Stimulated activated CD4-positive, alpha-beta T cell treated with anti-CD3 and anti-CD28 coated beads, Interleukin-4, amount 100 ng/mL, for 48 hours (primary cell): ENCODE measurements around the gene KCNA1.
"Not testable (repeated sequence)": the region's sequence is repeated elsewhere in the genome, so short reads cannot be mapped to it uniquely, and the experiment has no call there.

Source experiments
- DNase-seq, 2 donors: peaks; one replicate each; pipeline ENCODE4 v3.0.0-alpha.2; 2020; ENCODE audit warnings: low read depth in 2 of 2

The KCNA1 gene

DNA sequence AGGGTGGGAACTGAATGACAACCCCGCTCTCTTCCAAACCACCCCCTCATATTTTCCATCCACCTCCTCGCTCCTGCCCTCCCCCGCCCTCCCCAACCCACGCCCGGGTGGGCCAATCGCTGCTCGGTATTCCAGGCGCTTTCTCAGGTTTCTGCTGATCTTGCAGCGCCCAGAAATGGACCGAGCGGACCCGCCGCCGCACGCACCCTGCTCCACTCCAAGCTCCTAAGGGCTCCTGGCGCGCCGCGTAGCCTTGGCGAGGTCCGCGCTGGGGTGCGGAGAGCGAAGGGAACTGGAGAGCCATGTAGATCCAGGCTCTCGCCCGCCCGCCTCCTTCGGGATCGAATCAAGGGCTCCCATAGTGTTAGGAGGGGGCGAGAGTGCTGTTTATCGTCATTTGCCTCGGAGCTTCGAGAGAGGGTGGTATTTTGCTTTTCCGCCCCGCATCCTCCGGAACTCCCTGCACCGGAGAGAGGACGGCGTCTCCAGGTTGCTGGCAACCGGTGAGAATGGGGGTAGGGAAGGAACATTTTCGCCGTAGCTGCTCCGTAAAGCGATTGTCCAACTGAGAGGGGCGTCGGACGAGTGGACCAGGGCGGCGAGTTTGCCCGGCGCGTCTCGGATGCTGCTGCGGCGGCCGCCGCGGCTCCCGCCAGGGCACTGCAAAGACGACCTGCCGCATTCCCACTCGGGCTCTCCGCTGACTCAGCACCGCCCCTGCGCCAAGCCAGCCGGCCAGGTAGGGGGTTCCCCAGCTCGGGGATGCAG lies at the start of gene KCNA1:
Gene KCNA1 (plus strand): TSS at position 172 of the 768 bp plus-strand sequence. CDS start 1,474 bp downstream, outside the sequence.
- no peak for DNase-seq

DNA sequence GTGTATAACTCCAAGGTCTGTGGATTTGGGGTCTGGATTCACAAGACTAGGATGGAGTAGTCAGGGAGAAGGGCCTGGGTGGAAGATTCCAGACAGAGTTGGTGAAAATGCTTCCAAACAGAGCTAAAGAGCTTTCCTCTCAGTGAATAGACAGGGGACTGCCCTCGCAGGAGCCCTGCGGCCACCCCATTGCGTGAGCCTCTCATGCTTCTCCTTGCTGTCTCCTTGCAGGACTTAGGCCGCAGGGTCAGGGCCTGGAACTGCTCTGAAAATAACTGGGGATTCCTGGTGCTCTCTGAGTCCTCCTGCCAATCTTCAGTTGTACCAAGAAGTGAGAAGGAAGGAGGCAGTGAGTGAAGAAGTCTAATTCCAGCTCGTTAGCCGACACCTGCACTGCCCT lies 49.0 kb upstream of the KCNA1 start:
- no peak for DNase-seq

DNA sequence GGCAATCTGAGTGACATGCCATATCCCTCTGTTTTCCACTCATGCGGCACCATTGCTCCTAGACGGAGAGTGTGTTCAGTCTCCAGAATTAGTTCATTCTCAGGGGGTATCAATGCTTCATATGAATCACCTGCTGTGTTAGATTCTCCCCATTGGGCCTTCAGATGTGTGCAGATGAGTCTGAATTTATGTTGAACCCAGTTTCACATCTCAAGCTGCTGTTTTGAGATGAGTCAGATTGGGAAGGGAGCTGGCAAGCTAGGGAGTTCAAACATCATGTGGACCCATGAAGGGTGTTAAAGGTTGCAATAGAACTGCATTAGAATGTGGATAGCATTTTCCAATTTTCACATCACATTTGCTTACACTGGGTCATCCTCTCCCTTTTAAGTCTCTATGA lies 46.9 kb upstream of the KCNA1 start:
- no peak for DNase-seq

DNA sequence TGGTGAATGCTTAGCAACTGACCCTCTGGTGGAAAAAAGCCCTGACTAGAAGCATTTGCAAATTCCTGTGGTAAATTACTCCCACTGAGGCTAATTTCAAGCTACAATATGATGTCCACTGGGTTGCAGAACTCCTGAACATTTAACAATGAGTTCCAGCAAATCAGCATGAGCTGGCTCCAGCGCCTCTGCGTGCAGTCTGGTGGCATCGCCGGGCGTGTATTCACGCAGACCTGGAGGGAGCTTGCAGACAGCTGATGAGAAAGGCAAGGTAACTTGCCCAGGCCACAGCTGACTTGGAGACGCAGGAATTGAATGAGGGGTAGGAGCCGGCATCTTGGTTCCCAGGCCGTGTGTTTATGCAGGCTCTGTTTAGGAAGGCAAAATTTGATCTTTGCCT lies 45.1 kb upstream of the KCNA1 start:
- DNase-seq: no peak

DNA sequence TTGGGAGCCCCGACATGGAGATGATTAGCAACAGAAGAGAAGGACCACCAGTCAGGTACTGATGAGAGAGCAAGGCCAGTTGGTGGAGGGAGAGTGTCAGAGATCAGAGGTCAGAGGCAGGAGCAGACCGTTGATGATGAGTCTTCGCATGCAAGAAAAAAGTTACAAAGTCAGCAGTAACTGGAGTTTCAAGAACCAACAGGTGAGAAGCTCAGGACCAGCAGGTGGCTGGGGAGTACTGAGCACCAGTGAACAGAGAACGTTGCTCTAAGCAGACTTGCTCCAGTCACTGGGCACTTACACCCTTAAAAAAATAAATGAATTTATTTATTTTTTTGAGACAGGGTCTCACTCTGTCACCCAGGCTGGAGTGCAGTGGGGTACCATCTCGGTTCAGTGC lies 44.5 kb upstream of the KCNA1 start:
- DNase-seq: no peak

DNA sequence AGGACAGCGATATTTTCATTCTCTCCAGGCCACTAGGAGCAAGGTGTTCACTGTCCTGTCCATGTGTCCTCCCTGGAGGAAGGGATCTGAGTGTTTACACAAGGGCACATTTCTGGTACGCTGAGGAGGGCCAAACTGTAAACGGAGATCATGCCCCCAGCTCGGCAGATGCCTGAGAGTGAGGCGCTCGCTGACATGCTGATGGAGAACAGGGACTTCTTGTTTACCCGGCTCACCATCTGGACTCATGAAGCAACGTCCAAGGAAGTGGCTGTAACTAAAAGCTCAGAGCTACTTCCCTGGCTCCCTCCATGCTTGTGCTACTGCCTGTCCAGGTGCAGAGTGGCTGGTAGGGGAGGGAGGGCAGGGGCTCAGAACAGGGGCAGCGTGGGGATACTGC lies 43.4 kb upstream of the KCNA1 start:
- DNase-seq: no peak

DNA sequence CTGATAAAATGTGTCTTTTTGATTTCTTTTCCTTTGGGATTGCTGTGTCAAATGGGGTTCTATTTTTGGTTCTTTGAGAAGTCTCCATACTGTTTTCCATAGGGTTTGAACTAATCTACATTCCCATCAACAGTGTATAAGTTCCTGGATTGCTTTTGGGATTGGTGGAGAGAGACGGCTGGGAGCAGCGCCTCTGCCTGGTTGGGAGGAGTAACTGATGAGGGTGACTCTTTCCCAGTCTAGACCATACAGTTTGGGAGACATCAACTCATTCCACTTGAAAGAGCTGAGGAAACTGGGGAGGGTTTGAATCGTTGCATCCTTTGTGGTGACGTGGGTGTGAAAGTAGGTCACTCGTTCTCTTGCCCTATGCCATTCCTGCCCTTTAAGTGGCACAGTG lies 42.3 kb upstream of the KCNA1 start:
- DNase-seq: no peak

DNA sequence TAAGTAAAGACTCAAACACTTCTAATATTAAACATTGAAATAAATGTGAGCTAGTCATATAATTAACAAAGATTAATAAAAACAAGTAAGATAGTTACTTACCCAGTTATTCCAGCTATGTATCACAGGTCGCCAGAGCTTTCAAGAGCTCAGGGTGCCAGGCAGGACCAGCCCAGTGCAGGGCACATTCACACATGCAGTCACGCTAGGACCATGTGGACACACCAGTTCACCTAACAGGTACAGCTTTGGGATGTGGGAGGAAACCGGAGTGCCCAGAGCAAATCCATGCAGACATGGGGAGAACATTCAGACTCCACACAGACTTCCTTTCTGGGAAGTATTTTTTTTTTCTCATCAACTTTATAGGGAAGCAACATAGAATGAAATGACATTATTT lies 39.3 kb upstream of the KCNA1 start:
- no peak for DNase-seq

DNA sequence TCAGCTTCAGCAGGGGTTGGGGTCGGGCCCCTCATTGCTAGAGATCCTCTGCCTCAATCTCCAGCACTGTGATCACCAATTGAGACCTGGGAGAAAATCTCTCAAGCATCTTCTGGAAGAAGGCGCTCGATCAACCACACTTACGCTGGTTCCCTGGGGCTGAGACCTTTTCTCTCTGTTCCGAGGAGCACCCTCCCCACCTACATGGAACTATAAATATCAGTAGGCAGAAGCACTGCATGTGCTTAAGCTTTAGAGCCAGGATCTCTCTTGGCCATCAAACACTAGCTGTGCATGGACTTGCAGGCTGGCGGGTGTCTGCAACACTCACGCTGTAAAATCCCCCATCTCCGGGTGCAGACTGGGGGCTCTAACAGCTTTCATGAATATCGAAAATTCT lies 38.2 kb upstream of the KCNA1 start:
- DNase-seq: no peak

DNA sequence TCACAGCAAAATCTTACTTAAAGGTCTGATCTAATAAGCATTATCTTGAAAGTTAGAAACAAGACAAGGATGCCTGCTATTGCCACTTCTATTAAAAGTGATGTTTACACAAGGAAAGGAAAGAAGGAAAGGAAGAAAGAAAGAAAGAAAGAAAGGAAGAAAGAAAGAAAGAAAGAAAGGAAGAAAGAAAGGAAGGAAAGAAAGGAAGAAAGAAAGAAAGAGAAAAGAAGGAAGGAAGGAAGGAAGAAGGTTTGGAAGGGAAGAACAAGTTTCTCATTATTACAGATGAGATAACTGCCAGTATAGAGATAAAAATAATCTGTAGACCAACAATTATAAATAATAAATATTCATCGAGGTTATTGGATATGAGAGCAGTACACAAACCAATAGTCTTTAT lies 35.8 kb upstream of the KCNA1 start:
- no peak for DNase-seq

DNA sequence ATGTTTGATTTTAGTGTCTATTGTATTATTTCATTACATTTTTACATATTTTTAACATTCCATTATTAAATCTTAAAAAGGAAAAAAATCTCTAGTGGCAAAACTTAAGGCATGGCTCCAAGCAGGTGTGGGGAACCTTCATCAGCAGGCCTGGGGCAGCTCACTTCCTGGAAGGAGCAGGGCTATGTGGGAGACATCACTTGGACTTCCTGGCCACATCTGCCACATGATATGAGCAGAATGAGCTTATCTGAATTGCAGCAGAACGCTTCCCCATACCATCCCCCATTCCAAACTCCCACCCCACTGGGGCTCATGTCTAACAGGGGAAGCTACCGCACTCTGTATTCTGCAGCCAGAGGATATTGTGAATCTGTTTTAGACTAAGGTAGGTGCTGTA lies 35.0 kb upstream of the KCNA1 start:
- DNase-seq: no peak

DNA sequence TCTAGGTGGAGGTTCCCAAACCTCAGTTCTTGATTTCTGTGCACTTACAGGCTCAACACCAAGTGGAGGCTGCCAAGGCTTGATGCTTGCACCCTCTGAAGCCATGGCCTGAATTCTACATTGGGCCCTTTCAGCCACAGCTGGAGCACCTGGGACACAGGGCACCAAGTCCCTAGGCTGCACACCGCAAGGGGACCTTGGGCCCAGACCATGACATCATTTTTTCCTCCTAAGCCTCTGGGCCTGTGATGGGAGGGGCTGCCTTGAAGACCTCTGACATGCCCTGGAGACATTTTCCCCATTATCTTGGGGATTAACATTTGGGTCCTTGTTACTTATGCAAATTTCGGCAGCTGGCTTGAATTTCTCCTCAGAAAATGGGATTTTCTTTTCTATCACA lies 30.2 kb upstream of the KCNA1 start:
- DNase-seq: not testable (repeated sequence)

DNA sequence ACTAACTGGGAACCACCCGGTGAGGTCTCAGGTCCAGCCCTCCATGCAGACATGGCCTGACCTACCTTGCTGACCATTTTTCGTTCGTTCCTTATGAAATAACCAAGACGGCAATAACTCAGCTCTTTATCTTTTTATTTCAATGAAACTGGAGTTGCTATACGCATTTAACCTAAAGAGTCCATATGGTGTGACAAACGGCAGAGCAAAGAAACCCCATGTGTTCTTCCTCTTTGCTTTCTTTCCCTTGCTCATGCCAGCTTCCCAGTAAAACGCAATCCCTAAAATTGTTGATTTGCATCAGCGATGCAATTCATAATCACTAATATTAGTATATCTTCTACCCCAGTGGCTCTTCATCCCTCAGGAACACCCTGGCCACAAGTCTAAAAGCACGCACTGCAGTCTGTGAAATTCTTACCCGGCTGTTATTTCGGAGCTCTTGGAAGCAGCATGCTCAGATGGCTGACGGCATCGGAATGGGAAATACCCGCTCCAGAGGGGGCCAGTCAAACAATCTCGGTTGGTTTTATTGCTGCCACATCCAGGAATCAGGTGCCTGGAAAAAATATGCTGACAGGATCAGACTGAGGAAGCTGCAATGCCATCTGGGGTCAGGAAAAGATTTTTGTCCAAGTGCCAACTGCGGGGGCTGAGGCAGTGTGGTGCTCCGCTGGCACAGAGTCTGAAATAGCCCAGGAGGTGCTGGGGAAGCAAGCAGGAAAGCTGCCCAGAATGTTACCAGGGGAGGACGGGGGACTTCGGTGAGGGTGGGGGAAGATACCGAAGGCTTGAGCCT lies 28.2 kb upstream of the KCNA1 start:
- no peak for DNase-seq

DNA sequence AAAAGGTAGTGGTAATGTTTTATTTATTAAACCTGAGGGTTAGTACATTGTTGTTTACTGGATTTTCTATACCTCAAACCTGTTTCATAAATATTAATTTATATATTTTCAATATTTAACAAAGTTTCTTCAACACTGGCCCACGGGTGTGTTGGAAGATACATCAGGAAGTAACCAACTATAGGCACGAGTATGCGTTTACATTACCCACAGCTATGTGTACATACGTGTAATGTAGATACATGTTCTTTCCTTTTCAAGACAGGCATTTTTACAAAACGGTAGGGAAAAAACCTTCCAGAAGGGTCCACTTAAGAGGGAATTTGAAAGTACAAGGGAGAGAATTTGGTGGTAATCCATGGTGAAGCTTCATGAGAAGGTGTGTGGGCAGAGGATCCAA lies 17.8 kb upstream of the KCNA1 start:
- DNase-seq: no peak

DNA sequence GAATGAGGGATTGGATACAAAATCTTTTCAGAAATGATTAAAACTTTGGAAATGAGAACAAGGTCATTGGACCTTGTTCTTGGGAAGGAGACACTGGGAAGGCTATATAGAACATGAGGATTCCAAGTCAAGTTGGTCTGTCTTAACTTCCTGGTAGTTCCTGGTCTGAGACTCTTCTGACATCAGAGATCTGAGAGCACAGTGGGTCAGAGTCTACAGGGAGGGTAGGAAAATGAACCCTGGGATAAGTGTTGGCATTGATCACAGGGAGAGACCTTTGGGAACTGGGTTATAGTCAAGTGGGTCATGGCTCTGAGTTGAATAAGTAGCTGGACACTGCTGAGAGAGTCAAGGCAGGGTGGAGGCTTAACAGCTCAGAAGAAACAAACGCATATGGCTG lies 17.3 kb upstream of the KCNA1 start:
- DNase-seq: no peak

DNA sequence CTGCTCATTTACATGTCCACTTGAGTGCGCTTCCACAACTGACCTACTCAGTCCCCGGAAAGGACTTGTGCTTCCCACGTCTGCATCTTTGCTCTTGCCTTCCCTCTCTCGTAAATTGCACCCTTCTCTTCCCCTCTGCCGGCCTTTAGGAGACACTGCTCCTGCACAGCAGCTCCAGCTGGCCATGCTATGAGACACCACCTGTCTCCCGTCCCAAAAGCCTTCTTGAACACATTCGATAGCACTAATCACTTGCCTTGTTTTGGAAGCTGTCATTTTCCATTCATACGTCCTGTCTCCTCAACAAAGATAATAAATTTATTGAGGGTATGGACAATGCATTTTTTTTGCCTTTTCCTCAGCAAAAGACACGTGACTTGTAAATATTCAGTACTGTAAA lies 15.7 kb upstream of the KCNA1 start:
- no peak for DNase-seq

DNA sequence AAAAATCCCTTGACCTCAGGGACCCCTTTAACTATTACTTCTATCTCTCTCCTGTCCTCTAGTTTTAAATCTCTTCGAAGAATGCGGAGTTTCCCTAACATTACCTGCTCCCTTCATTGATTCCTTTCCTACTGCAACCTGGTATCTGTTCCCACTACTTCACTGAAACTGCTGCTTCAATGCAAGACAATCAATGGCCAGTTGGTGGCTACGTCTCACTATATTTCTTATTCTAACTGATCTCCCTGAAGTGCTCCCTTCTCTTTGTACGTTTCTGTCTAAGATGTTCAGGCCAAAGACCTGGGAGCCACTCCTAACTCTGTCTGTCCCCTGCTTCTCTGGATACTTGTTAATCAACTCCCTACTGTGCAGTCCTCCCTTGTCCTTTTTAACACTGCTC lies 10.3 kb upstream of the KCNA1 start:
- no peak for DNase-seq

DNA sequence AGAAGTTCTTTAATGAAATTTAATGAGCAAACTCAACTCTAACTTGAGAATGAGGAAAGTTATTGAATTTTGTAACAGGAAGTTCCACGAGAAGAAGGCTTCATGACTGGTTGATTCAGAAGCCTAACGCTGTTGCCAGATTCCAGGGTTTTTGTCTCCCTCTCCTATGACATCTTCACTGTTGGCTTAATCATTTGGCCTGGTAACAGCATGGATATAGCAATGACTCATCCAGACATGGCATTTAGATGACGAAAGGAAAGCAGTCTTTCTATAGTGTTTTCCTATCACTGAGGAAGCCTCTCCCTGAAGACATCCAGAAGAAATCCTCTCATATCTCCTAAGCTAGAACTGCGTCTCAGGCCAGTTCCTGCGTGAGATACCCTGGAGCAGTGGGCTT lies 9.4 kb upstream of the KCNA1 start:
- DNase-seq: no peak

DNA sequence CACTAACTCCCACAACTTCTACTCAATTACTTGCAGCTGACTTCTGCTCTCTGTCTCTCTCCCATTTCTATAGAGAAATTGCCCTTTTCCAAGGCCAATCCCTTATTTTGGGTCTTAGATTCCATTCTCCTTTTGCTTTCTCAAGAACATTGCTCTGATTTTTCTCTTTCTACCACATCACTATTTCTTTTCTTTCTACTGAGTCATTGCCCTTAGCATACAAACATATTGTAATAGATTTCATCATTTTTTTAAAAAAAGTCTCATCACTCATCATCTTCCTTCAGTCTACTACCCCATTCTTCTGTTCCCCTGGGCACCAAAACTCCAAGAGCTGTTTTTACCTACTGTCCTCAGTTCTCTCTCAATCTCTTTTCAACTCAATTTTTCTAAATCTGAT lies 4.4 kb upstream of the KCNA1 start:
- DNase-seq: no peak

DNA sequence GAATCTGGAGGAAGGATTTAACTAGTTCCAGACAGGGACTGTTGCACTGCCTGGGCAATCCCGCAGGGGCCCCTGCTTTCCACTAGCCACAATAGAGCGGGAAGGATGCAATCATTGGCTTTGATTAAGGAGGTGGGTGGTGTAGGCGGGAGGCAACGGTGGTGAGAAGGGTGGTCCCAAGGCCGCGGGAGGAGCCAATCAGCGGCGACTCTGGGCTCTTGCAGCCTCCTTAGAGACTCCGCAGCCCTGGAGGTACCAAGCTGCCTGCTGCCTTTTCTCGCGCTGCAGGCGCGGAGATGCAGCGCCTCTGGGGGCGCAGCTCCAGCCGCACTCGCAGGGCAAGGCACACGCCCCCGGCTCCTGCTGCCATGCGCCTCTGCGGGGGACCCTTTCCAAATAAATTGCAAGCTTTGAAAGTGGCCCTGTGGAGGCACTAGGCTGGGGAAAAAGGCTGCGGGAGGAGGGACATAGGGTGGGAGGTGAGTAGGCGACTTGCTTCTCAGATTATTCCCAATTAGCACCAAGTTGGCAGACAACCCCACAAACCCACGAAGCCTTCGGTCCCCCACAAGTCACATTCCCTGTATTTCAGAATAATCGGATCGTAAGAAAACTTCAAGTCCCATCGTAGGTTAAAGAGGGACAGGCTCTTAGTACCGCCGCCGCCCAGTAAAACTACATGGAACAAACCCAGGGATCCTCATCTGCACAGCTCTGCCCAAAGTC lies 858 bp upstream of the KCNA1 start:
- DNase-seq: no peak

DNA sequence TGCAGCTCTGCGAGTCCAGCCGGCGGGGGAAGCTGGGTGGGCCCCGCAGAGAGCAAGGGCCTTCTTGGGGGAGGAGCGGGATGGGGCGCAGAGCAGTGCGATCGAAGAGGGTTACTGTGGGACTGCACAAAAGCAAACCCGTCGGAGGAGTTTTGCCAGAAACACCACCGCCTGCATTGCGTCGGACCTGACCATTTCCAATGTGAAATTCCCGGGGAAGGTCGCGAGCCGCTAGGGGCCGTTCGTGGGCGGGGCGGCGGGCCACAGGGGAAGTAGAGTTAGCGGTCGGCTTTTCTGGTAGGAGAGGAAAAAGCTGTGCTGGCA lies 333 bp upstream of the KCNA1 start:
- no peak for DNase-seq

DNA sequence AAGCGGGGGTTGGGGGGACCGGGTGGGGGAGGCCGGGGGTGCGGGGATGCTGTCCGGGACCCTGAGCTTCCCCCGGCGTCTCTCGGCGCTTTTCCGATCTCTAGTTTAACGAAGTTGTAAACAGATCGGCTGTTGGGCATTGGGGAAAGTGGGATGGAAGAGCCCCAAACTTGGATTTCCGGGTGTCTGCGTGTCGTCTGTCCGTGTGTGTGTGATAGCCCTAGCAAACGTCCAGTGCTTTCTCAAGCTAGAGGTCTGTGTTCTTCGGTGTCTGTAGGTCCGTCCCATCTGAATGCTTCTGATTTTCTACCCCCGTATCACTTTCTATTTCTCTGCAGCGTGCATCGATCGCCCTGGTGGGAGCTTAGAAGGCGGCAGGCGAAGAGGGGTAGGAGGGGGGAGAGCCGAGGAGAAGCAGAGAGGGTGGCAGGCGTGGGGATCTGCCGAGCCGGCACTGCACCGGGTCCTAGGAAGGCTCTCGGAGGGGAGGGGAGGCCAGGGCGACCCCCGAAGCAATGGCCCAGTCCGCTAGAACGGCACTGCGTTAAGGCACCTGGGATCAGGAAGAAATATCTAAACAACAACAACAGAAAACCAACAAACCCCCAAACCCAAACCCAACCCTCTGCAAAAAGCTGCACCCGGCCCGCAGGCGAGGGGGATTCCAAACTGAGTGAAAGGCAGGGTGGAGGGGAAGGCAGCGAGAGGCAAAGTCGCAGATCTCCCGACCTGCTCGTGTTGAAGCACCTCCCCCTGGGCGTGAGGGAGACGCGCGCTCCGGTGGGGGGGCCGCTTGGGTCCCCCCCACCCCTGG lies 1.0 kb downstream of the KCNA1 start:
- no peak for DNase-seq
